ENCODE measurements around the gene TMEM150C.
"Not testable (repeated sequence)": the region's sequence is repeated elsewhere in the genome, so short reads cannot be mapped to it uniquely, and the experiment has no call there.

Gene TMEM150C

GRCh38 chr4:82481506-82481840 lies 80.3 kb downstream of the TMEM150C start:
- no peak overlapping the region for H3K4me3 ChIP-seq (ENCODE audit: low read depth, low read length)
- TF ChIP-seq CTCF (IDR thresholded peaks at IDR 0.05; ENCODE audit: control insufficient read depth, extremely low read depth, insufficient read depth): no peak
- no peak for DNase-seq (ENCODE audit: low read depth)

GRCh38 chr4:82480771-82481505 lies 80.8 kb downstream of the TMEM150C start:
- DNase-seq (ENCODE audit: low read depth): no peak
- TF ChIP-seq CTCF (IDR thresholded peaks at IDR 0.05; ENCODE audit: control insufficient read depth, extremely low read depth, insufficient read depth): no peak
- H3K4me3 ChIP-seq (ENCODE audit: low read depth, low read length): no peak overlapping the region

GRCh38 chr4:82479562-82479961 lies 82.2 kb downstream of the TMEM150C start:
- no peak for TF ChIP-seq CTCF (IDR thresholded peaks at IDR 0.05; ENCODE audit: control insufficient read depth, extremely low read depth, insufficient read depth)
- no peak for DNase-seq (ENCODE audit: low read depth)
- no peak overlapping the region for H3K4me3 ChIP-seq (ENCODE audit: low read depth, low read length)

GRCh38 chr4:82477469-82477868 lies 84.3 kb downstream of the TMEM150C start:
- DNase-seq (ENCODE audit: low read depth): not testable (repeated sequence)

GRCh38 chr4:82475931-82476330 lies 85.9 kb downstream of the TMEM150C start:
- not testable (repeated sequence) for H3K4me3 ChIP-seq (ENCODE audit: low read depth, low read length); DNase-seq (ENCODE audit: low read depth)

More at GRCh38 chr4:82477469-82477868, 84.3 kb downstream of the TMEM150C start:
- not testable (repeated sequence) for H3K4me3 ChIP-seq (ENCODE audit: low read depth, low read length)

GRCh38 chr4:82473621-82474164 lies 88.1 kb downstream of the TMEM150C start:
- no peak for DNase-seq (ENCODE audit: low read depth)
- TF ChIP-seq CTCF (IDR thresholded peaks at IDR 0.05; ENCODE audit: control insufficient read depth, extremely low read depth, insufficient read depth): no peak
- no peak overlapping the region for H3K4me3 ChIP-seq (ENCODE audit: low read depth, low read length)

- not testable (repeated sequence) for H3K4me3 ChIP-seq (ENCODE audit: low read depth, low read length); DNase-seq (ENCODE audit: low read depth)
These were observed 88.7 kb downstream of the TMEM150C start for GRCh38 chr4:82473080-82473479.

- no peak overlapping the region for H3K4me3 ChIP-seq (ENCODE audit: low read depth, low read length)
- DNase-seq (ENCODE audit: low read depth): no peak
- TF ChIP-seq CTCF (IDR thresholded peaks at IDR 0.05; ENCODE audit: control insufficient read depth, extremely low read depth, insufficient read depth): no peak
These were observed 91.9 kb downstream of the TMEM150C start for GRCh38 chr4:82469791-82470345.

All from LNCaP clone FGC (cell line).